GM12878 (cell line): ENCODE results near the gene DUSP15.

Experiments used
- BCL3 ChIP-seq: IDR thresholded peaks from 2 replicates; pipeline ENCODE4 v1.6.1; 2011; ENCODE audit warnings: borderline replicate concordance, low read depth, mild to moderate bottlenecking, moderate library complexity, low read length; ENCODE audit not compliant: insufficient read depth, poor library complexity, severe bottlenecking
- BMI1 ChIP-seq: fragments of 450-650 bp; IDR thresholded peaks from 2 replicates; pipeline ENCODE4 v1.6.1; 2016; ENCODE audit warnings: mild to moderate bottlenecking, moderate library complexity, borderline replicate concordance
- CTCF ChIP-seq, 3 experiments: IDR thresholded peaks in 2 of 3; conservative IDR thresholded peaks in 1 of 3; 2 replicates each; pipeline ENCODE4 v1.5.1; 2011; ENCODE audit warnings: low read depth in 3 of 3, low read length in 3 of 3, mild to moderate bottlenecking in 3 of 3, control low read depth in 2 of 3, moderate library complexity in 2 of 3, inconsistent platforms in 1 of 3, mixed read lengths in 1 of 3; ENCODE audit not compliant: control insufficient read depth in 2 of 3, insufficient read depth in 1 of 3; ENCODE audit errors: extremely low read depth in 1 of 3
- E2F4 ChIP-seq: IDR thresholded peaks from 2 replicates; pipeline ENCODE4 v1.6.1; 2012; ENCODE audit warnings: low read depth, low read length, improper control_type of control experiment
- MAX ChIP-seq: IDR thresholded peaks from 2 replicates; pipeline ENCODE4 v1.6.1; 2012; ENCODE audit warnings: low read depth, low read length, improper control_type of control experiment
- RELB ChIP-seq: fragments of 450-650 bp; IDR thresholded peaks from 2 replicates; pipeline ENCODE4 v1.6.1; 2017; ENCODE audit warnings: low read depth, mild to moderate bottlenecking, moderate library complexity
- SMC3 ChIP-seq: IDR thresholded peaks from 2 replicates; pipeline ENCODE4 v1.6.1; 2011; ENCODE audit warnings: low read length, improper control_type of control experiment, borderline replicate concordance
- TAF1 ChIP-seq: IDR thresholded peaks from 2 replicates; pipeline ENCODE4 v1.6.1; 2011; ENCODE audit warnings: mild to moderate bottlenecking, low read depth, low read length, borderline replicate concordance
- TCF12 ChIP-seq: IDR thresholded peaks from 2 replicates; pipeline ENCODE4 v1.6.1; 2011; ENCODE audit warnings: low read depth, mild to moderate bottlenecking, low read length
- USF2 ChIP-seq: IDR thresholded peaks from 2 replicates; pipeline ENCODE4 v1.6.1; 2011; ENCODE audit warnings: low read depth, low read length, improper control_type of control experiment, borderline replicate concordance
- YBX1 ChIP-seq: fragments of 450-650 bp; IDR thresholded peaks from 2 replicates; pipeline ENCODE4 v1.6.1; 2016; ENCODE audit warnings: antibody characterized with exemption

- TF ChIP-seq BMI1 (no peak), E2F4 (no peak), TAF1 (no peak), BCL3 (no peak), RELB (no peak), TCF12 (no peak), SMC3 (no peak), USF2 (no peak), YBX1 (no peak), CTCF (IDR thresholded peaks at IDR 0.05 in 2 of 3, conservative IDR thresholded peaks at IDR 0.05 in 1 of 3; ENCODE audit: control insufficient read depth in 2 of 3, extremely low read depth in 1 of 3, insufficient read depth in 1 of 3, low read depth in 3 of 3, low read length in 3 of 3) (no peak), MAX (no peak)
Measured at GRCh38 chr20:31909253-31910070, 39.1 kb upstream of the DUSP15 start.
